Smooth muscle cell (in vitro differentiated cells): Measurements from ENCODE around the gene UPF3A. TPM values are rescaled to one million over a fixed set of nuclear protein-coding genes. Genes with fewer than 3 reads are reported as not detected.

Experiments
- DNase-seq: peaks from one replicate; lab custom pipeline; 2025; ENCODE audit not compliant: unreplicated experiment; lab: John Stamatoyannopoulos, UW
- H2AFZ ChIP-seq: fragments of 200-600 bp; sonication (generic); 2 replicates; pipeline ENCODE4 v1.6.0; 2016; ENCODE audit warnings: antibody characterized with exemption, low read depth, mild to moderate bottlenecking
- H3F3A ChIP-seq: fragments of 200-600 bp; sonication (generic); 2 replicates; pipeline ENCODE4 v1.6.0; 2017; ENCODE audit warnings: antibody characterized with exemption, low read depth
- H3K27ac ChIP-seq: fragments of 200-600 bp; sonication (generic); 2 replicates; pipeline ENCODE4 v1.5.1; 2016; ENCODE audit warnings: low read depth, mild to moderate bottlenecking
- H3K27me3 ChIP-seq: fragments of 200-600 bp; sonication (generic); 2 replicates; pipeline ENCODE4 v1.6.1; 2016; ENCODE audit warnings: low read depth, mild to moderate bottlenecking
- H3K36me3 ChIP-seq: fragments of 200-600 bp; sonication (generic); 2 replicates; pipeline ENCODE4 v1.5.1; 2016; ENCODE audit warnings: low read depth
- H3K4me1 ChIP-seq: fragments of 200-600 bp; sonication (generic); 2 replicates; pipeline ENCODE4 v1.5.1; 2016; ENCODE audit warnings: low read depth
- H3K4me2 ChIP-seq: fragments of 200-600 bp; sonication (generic); 2 replicates; pipeline ENCODE4 v1.6.0; 2016; ENCODE audit warnings: mild to moderate bottlenecking
- H3K4me3 ChIP-seq: fragments of 200-600 bp; sonication (generic); 2 replicates; pipeline ENCODE4 v1.5.1; 2016; ENCODE audit warnings: mild to moderate bottlenecking
- H3K79me2 ChIP-seq: fragments of 200-600 bp; sonication (generic); 2 replicates; pipeline ENCODE4 v1.6.0; 2016; ENCODE audit warnings: low read depth, mild to moderate bottlenecking
- H3K9ac ChIP-seq: fragments of 200-600 bp; sonication (generic); 2 replicates; pipeline ENCODE4 v1.6.0; 2016; ENCODE audit warnings: low read depth
- H3K9me3 ChIP-seq: fragments of 200-600 bp; sonication (generic); replicated peaks from 2 replicates; pipeline ENCODE4 v1.5.1; 2016; ENCODE audit warnings: low read depth
- H4K20me1 ChIP-seq: fragments of 200-600 bp; sonication (generic); 2 replicates; pipeline ENCODE4 v1.6.0; 2016; ENCODE audit warnings: low read depth
- WGBS: methylation state at CpG from one replicate; pipeline ENCODE4 v1.1.7; 2016; ENCODE audit warnings: low lambda C conversion rate; 5-methylcytosine and 5-hydroxymethylcytosine counted together
- polyA plus RNA-seq: library from polyadenylated mRNA; unstranded; fragments of >200 nt; fragmentation: Nextera tagmentation; extraction: Ambion mirVana; gene quantifications from 2 replicates; pipeline ENCODE4 v1.2.1, GENCODE V29; 2016
- total RNA-seq: library from RNA; depleted of rRNA; stranded (reverse); fragments of >200 nt; gene quantifications from 2 replicates; pipeline ENCODE4 v1.2.3, GENCODE V29; 2014
- TF ChIP-seq, protein P1 (sequence below): fragments of 200-600 bp; sonication (generic); IDR thresholded peaks from 2 replicates; pipeline ENCODE4 v1.5.1; 2017; ENCODE audit warnings: borderline replicate concordance, mild to moderate bottlenecking, antibody characterized with exemption; ENCODE audit not compliant: insufficient read depth, poor library complexity, severe bottlenecking

UPF3A gene
- total and polyA plus RNA-seq, 2 experiments from 2014 or later = 22.4 to 34.1 TPM

DNA sequence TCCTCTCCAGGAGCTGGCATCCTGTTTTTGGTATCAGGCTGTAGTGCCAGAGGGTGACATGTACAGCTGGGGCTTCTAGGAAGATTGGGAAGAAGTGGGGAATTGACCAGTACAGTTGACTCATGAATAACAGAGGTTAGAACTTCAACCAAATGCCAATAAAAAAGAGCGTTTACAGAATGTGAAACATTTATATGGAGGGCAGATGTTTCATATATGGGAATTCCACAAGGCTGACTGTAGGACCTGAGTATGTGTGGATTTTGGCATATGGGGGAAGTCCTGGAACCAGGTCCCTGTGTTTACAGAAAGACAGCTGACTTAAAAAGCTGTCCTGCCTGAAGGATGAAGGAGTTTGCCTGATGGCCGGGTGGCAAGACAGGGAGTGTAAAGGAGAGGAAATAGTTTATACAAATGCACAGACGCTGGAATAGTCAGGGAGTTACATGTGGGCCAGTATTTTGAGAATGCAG, 38.1 kb downstream of the UPF3A start:
- H2AFZ ChIP-seq = no peak overlapping the region
- H3K4me1 ChIP-seq = peaks cover 19% of the 10 kb centered on the region
- peak overlapping the region; percentile 65 for H3K4me2 ChIP-seq
- no peaks in the 10 kb centered on the region for H3K27me3 ChIP-seq
- H3K27ac ChIP-seq = peak overlapping the region; percentile 85
- H3F3A ChIP-seq = peaks cover 19% of the 10 kb centered on the region
- 16% methylated on average over 3 of the region's 3 CpGs for WGBS
- TF ChIP-seq, protein P1, sequence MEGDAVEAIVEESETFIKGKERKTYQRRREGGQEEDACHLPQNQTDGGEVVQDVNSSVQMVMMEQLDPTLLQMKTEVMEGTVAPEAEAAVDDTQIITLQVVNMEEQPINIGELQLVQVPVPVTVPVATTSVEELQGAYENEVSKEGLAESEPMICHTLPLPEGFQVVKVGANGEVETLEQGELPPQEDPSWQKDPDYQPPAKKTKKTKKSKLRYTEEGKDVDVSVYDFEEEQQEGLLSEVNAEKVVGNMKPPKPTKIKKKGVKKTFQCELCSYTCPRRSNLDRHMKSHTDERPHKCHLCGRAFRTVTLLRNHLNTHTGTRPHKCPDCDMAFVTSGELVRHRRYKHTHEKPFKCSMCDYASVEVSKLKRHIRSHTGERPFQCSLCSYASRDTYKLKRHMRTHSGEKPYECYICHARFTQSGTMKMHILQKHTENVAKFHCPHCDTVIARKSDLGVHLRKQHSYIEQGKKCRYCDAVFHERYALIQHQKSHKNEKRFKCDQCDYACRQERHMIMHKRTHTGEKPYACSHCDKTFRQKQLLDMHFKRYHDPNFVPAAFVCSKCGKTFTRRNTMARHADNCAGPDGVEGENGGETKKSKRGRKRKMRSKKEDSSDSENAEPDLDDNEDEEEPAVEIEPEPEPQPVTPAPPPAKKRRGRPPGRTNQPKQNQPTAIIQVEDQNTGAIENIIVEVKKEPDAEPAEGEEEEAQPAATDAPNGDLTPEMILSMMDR = no peak
- H3K79me2 ChIP-seq = peaks cover 58% of the 10 kb centered on the region
- H4K20me1 ChIP-seq = peaks cover 41% of the 10 kb centered on the region
- H3K9me3 ChIP-seq = no peaks in the 10 kb centered on the region
- peak overlapping the region; percentile 37 for H3K9ac ChIP-seq
- DNase-seq = no peak
- H3K36me3 ChIP-seq = peaks cover 20% of the 10 kb centered on the region
- H3K4me3 ChIP-seq = no peak overlapping the region

DNA sequence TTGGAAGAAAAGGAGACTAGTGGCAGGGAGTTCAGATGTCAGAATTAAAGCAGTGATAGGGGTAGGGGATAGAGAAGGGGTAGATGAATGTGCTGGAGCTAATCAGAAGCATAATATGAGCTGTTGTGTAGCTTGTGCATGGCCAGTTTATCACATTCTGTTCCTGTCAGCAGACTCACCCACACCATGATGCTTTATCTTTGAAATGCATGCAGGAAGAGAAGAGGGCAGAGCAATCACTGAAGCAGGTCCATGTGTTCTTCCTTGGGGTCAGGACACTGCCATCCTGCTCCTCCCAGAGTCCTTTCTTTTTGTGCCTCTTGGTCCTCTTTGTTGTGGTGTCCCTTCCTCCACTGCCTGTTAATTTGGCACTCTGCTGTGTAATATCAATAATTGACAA, 38.7 kb downstream of the UPF3A start:
- Histone ChIP-seq H3F3A (peaks cover 13% of the 10 kb centered on the region), H3K4me3 (no peak overlapping the region), H3K36me3 (peaks cover 22% of the 10 kb centered on the region), H3K9ac (no peak overlapping the region), H3K4me2 (peak overlapping the region; percentile 65), H3K9me3 (no peaks in the 10 kb centered on the region), H3K4me1 (peaks cover 16% of the 10 kb centered on the region), H2AFZ (no peak overlapping the region), H3K27ac (peak overlapping the region; percentile 85), H3K27me3 (no peaks in the 10 kb centered on the region), H3K79me2 (peaks cover 54% of the 10 kb centered on the region), H4K20me1 (peaks cover 39% of the 10 kb centered on the region)
- no peak for DNase-seq
- TF ChIP-seq, protein P1 = no peak

DNA sequence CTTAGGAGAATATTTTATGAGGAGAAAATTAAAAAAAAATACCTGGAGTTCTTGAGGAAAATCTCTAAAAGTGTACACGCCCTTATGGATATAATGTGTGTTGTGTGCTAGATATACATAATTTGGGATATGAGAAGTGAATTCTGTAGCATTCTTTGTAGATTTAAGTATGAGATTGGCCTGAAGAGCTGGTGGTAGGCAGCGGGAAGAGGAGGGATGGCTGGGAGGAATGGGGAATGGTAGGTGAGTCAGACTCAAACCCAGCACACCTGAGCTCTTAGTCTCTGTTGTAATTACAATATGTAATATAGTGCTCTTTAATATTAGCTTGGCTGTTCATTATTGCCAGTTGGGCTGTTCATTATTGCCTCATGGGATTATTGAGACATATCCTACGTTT, 39.9 kb downstream of the UPF3A start:
- Histone ChIP-seq H3F3A (peaks cover 12% of the 10 kb centered on the region), H2AFZ (no peak overlapping the region), H3K27ac (no peak overlapping the region), H3K4me2 (no peak overlapping the region), H4K20me1 (peaks cover 32% of the 10 kb centered on the region), H3K27me3 (no peaks in the 10 kb centered on the region), H3K4me1 (peaks cover 10% of the 10 kb centered on the region), H3K4me3 (no peak overlapping the region), H3K9ac (no peak overlapping the region), H3K36me3 (peaks cover 25% of the 10 kb centered on the region), H3K79me2 (peaks cover 42% of the 10 kb centered on the region), H3K9me3 (no peaks in the 10 kb centered on the region)
- 95% methylated on average over 3 of the region's 3 CpGs for WGBS
- no peak for DNase-seq
- TF ChIP-seq, protein P1 = no peak

DNA sequence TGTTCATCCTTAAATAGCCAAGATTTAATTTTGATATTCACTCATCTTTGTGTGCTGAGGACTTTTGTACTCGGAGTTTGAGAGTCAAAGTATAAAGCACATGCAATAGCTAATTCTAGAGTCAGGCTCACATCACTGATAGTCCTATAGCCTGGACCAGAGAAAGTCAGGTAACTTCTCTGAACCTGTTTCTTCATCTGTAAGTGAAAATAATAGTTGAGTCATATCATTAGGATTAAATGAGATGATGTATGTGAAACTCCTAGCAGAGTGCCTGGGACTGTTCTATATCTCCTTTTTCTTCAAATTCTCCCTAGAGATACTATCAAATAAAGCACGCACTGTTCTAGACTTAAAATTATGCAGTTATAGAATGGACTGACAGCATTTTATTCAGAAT, 41.9 kb downstream of the UPF3A start:
- Histone ChIP-seq H3K9ac (no peak overlapping the region), H3K79me2 (peaks cover 21% of the 10 kb centered on the region), H3F3A (peaks cover 6% of the 10 kb centered on the region), H3K4me1 (peaks cover 9% of the 10 kb centered on the region), H3K27me3 (no peaks in the 10 kb centered on the region), H3K4me2 (no peak overlapping the region), H3K27ac (no peak overlapping the region), H3K36me3 (peaks cover 25% of the 10 kb centered on the region), H3K4me3 (no peak overlapping the region), H2AFZ (no peak overlapping the region), H3K9me3 (no peaks in the 10 kb centered on the region), H4K20me1 (peaks cover 21% of the 10 kb centered on the region)
- WGBS = 94% methylated on average over 2 of the region's 2 CpGs
- no peak for DNase-seq
- TF ChIP-seq, protein P1 = no peak
